HG03060 (cell line): ENCODE measurements around the gene SPDYC.
"Not testable (repeated sequence)": the region's sequence is repeated elsewhere in the genome, so short reads cannot be mapped to it uniquely, and the experiment has no call there.

Source experiments
- ATAC-seq: cut with Tn5 transposase; IDR thresholded peaks from one replicate; pipeline ENCODE4 v1.9.1; 2021; ENCODE audit warnings: low read depth, moderate number of reproducible peaks; ENCODE audit not compliant: unreplicated experiment

The SPDYC gene

GRCh38 chr11:65133724-65134123 lies 36.3 kb upstream of the SPDYC start:
- no peak for ATAC-seq

GRCh38 chr11:65134240-65134951 lies 35.6 kb upstream of the SPDYC start, which contains the start of gene SYVN1:
SYVN1 (minus strand) TSS chr11:65134519; CDS start chr11:65133601, 918 bp downstream.
- peak; percentile 45 for ATAC-seq

GRCh38 chr11:65134952-65135632 lies 34.9 kb upstream of the SPDYC start:
- ATAC-seq, result peak; percentile 47

- no peak for ATAC-seq
Measured at GRCh38 chr11:65135633-65136145, 34.3 kb upstream of the SPDYC start.

GRCh38 chr11:65136515-65137096 lies 33.4 kb upstream of the SPDYC start:
- no peak for ATAC-seq

GRCh38 chr11:65141896-65142494 lies 28.0 kb upstream of the SPDYC start:
- ATAC-seq, result no peak

DNA sequence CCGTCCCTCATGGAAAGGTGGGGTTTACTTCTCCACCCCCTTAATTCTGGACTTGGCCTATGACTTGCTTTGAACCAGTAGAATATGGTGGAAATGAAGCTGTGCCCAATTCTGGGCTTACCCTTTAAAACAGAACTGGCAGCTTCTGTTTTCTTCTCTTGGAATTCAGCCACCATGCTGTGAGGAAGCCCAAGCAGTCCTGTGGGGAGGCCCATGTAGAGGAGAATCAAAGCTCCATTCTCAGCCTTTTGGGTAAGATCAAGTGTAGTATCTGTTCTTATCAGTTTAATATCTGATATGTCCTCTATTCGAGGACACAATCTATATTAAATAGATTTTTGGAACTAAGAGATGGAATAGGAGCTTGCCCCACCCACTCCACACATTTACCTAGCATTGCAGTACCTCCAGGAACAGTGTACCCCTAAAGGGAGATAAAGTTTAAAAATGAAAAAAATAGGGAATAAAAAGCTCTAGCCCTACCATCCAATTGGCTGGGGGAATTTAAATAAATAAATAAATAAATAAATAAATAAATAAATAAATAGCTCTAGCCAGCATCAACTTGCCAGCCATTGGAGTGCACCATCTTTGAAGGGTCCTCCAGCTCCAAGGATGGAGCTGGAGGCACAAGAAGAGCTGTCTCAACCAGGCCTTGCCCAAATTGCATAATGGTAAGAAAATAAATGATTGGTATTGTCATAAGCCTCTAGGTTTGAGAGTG lies 22.5 kb upstream of the SPDYC start:
- no peak for ATAC-seq

GRCh38 chr11:65148657-65149056 lies 21.4 kb upstream of the SPDYC start:
- ATAC-seq, result no peak

DNA sequence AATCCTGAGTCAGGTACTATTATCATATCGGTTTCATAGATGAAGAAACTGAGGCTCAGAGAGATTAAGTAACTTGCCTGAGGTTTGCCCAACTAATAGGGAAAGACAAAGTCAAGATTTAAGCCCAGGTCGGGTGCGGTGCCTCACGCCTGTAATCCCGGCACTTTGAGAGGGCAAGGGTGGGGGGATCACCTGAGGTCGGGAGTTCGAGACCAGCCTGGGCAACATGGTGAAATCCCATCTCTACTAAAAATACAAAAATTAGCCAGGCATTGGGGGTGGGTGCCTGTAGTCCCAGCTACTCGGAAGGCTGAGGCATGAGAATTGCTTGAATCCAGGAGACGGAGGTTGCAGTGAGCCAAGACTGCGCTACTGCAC lies 19.9 kb upstream of the SPDYC start:
- not testable (repeated sequence) for ATAC-seq

GRCh38 chr11:65150509-65151299 lies 19.3 kb upstream of the SPDYC start:
- no peak for ATAC-seq

DNA sequence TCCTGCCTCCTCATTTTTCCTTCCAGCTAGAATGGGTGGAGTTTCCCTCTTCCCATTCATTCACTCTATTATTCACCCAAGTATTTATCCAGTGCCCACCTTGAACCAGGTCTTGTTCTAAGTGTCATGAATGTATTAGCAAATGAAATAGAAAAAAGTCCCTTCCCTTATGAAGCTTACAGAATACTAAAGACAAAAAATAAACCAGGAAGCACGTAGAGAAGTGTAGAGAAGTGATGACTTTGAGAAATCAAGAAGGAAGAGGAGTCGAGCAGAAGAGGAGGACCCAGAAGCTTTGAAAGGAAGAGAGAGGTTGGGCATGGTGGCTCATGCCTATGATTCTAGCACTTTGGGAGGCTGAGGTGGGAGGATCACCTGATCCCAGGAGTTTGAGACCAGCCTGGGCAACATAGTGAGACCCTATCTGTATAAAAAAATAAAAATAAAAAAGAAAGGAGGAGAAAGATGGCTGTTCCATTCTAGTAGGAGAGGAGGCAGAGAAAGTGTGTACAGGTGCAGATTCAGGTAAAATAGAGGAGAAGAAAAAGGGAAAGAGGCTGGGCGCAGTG lies 18.6 kb upstream of the SPDYC start:
- ATAC-seq, result no peak

DNA sequence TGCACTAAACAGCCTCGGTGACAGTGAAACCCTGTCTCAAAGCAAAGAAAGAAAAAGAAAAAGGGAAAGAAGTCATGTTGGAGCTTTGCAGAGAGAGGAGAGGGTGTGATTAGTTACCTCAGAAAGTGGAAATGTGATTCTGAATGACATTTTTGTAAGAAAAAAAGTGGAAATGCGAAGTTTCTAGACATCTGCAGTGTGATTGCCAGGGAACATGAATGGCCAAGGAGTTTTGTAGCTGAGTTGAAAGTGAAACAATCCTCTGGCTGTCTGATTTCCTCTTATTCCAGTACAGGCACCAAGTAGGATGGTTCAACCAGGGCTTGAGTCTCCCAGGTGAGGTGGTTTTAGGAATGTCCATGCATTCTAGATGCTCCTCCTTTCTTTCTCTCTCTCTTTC lies 17.9 kb upstream of the SPDYC start:
- no peak for ATAC-seq

DNA sequence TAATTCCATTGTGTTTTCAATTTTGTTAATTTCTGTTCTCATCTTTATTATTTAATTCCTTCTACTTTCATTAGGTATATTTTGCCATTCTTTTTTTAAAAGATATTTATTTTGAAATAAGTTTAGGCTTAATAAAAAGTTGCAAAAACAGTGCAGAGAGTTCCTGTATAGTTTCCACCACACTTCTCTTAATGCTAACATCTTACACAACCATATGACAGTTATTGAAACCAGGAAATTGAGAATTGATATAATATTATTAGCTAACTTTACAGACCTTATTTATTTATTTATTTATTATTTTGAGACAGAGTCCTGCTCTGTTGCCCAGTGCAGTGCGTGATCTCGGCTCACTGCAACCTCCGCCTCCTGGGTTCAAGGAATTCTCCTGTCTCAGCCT lies 13.8 kb upstream of the SPDYC start:
- no peak for ATAC-seq

DNA sequence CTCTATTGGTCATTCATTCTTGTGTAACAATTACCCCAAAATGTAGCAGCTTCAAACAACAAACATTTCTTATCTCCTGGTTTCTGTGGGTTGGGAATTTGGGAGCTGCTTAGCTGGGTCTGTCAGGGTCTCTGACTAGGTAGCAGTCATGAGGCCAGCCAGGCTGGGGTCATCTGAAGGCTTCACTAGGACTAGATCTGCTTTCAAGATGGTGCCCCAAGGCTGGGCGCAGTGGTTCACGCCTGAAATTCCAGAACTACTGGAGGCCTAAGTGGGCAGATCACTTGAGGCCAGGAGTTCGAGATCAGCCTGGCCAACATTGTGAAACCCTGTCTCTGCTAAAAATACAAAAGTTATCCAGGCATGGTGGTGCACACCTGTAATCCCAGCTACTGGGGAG lies 13.1 kb upstream of the SPDYC start:
- no peak for ATAC-seq

GRCh38 chr11:65157336-65157735 lies 12.7 kb upstream of the SPDYC start:
- no peak for ATAC-seq

- peak; percentile 71 for ATAC-seq
Measured at GRCh38 chr11:65159012-65159411, 11.0 kb upstream of the SPDYC start.

GRCh38 chr11:65160643-65161042 lies 9.4 kb upstream of the SPDYC start:
- no peak for ATAC-seq

DNA sequence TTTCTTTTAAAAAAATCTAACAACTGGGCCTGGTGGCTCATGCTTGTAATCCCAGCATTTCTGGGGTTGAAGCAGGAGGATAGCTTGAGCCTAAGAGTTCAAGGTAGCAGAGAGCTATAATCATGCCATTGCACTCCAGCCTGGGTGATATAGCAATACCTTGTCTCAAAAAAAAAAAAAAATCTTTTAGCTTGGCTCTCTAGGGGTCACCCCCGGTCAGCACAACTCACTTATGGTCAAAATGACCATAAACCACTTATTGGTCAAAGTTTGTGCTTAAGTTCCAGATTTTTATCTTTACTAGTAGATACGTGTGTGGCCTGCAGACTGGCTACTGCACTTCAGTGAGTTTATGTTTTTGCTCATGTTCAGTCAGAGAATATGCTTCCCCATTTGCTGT lies 6.3 kb upstream of the SPDYC start:
- no peak for ATAC-seq
